Upper lobe of left lung (tissue), 4 donors: Measurements from ENCODE around the gene SYTL1.

ENCODE experiments used
- EP300 ChIP-seq, 4 donors: sonication (generic); formaldehyde crosslinking; IDR thresholded peaks; one replicate each; pipeline ENCODE4 v1.5.1; 2017; ENCODE audit warnings: antibody characterized with exemption in 4 of 4, control low read depth in 2 of 4
- POLR2A ChIP-seq, 4 donors: fragments of 450-650 bp; IDR thresholded peaks; one replicate each; pipeline ENCODE4 v1.5.1; 2016 to 2017; ENCODE audit warnings: antibody characterized with exemption in 4 of 4, mild to moderate bottlenecking in 2 of 4
- POLR2AphosphoS5 ChIP-seq, 2 donors: sonication (generic); formaldehyde crosslinking; IDR thresholded peaks; one replicate each; pipeline ENCODE4 v1.5.1; 2017; ENCODE audit warnings: antibody characterized with exemption in 2 of 2
- TF ChIP-seq, protein P1 (sequence below), 6 experiments: fragments of 450-650 bp in 4 of 6; fragments of 200-600 bp in 2 of 6; sonication (generic) in 2 of 6; IDR thresholded peaks; one replicate each; pipeline ENCODE4 v1.5.1; 2016 to 2019; ENCODE audit warnings: antibody characterized with exemption in 6 of 6

DNA sequence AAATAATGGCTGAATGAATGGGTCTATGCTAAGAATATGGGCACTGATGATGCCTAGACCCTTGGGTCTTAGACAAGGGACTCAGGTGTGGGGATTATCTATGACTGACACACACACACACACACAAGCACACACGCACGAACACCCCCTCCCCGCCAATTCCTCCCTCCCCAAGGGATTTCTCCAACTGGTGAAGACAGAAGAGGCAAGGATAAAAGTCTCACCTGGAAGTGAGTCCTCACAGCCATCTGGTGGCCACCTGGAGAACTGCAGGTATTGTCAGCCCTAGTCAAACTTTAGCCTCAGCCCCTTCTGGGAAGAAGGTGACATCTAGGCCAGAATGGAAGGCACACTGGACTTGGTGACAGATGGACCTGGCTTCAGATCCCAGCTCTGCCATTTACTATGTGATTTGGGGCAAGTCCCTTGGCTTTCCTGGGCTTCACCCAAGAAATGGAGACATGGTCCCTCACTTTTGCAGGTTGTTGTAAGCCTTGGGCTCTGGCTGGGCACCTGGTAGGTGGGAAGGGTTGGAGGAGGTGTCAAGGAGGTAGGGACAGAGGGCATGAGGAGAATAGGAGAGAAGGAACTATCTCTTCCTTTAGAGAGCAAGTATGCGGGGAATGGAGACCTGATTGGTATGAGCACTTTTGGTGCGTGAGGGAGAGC lies 46.6 kb downstream of the SYTL1 start:
- TF ChIP-seq, protein P1, sequence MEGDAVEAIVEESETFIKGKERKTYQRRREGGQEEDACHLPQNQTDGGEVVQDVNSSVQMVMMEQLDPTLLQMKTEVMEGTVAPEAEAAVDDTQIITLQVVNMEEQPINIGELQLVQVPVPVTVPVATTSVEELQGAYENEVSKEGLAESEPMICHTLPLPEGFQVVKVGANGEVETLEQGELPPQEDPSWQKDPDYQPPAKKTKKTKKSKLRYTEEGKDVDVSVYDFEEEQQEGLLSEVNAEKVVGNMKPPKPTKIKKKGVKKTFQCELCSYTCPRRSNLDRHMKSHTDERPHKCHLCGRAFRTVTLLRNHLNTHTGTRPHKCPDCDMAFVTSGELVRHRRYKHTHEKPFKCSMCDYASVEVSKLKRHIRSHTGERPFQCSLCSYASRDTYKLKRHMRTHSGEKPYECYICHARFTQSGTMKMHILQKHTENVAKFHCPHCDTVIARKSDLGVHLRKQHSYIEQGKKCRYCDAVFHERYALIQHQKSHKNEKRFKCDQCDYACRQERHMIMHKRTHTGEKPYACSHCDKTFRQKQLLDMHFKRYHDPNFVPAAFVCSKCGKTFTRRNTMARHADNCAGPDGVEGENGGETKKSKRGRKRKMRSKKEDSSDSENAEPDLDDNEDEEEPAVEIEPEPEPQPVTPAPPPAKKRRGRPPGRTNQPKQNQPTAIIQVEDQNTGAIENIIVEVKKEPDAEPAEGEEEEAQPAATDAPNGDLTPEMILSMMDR (IDR thresholded peaks at IDR 0.05): peak; percentile 81 to 92 (median 88)
- TF ChIP-seq POLR2A (IDR thresholded peaks at IDR 0.05) (no peak), POLR2AphosphoS5 (IDR thresholded peaks at IDR 0.05) (no peak), EP300 (IDR thresholded peaks at IDR 0.05) (no peak)
